Right kidney (tissue), 1 donor: ENCODE results near the gene CMTM1.

Experiments used
- DNase-seq: peaks from one replicate; pipeline ENCODE4 v3.0.0-alpha.2; 2016

CMTM1 gene

GRCh38 chr16:66538910-66539309, 27.3 kb upstream of the CMTM1 start:
- DNase-seq: no peak

GRCh38 chr16:66539623-66540469, 26.4 kb upstream of the CMTM1 start:
- peak; percentile 20 for DNase-seq

- no peak for DNase-seq
Observed at GRCh38 chr16:66541388-66542355, 24.6 kb upstream of the CMTM1 start.

- no peak for DNase-seq
Observed at GRCh38 chr16:66542396-66542795, 23.8 kb upstream of the CMTM1 start.

- no peak for DNase-seq
Observed at GRCh38 chr16:66543541-66543940, 22.7 kb upstream of the CMTM1 start.

- no peak for DNase-seq
Observed at GRCh38 chr16:66544016-66544757, 22.1 kb upstream of the CMTM1 start.

GRCh38 chr16:66547101-66547989, 18.9 kb upstream of the CMTM1 start:
- DNase-seq: no peak

GRCh38 chr16:66548068-66548467, 18.2 kb upstream of the CMTM1 start:
- no peak for DNase-seq

- DNase-seq: no peak
Observed at GRCh38 chr16:66548868-66549267, 17.4 kb upstream of the CMTM1 start.

- DNase-seq: peak; percentile 96
Observed at GRCh38 chr16:66549284-66550131, 16.7 kb upstream of the CMTM1 start, which contains the start of gene TK2. Gene TK2, minus strand, starts transcription at chr16:66550122. Its CDS starts 61 bp downstream, at chr16:66550061.

- peak; percentile 26 for DNase-seq
Observed at GRCh38 chr16:66551348-66551759, 14.9 kb upstream of the CMTM1 start.

- no peak for DNase-seq
Observed at GRCh38 chr16:66551788-66552285, 14.4 kb upstream of the CMTM1 start.

GRCh38 chr16:66552286-66553177, 13.7 kb upstream of the CMTM1 start, which contains the start of gene CKLF:
Gene CKLF, plus strand, starts transcription at chr16:66552576. Its CDS starts 140 bp downstream, at chr16:66552716.
- DNase-seq: peak; percentile 97

GRCh38 chr16:66553223-66553622, 13.0 kb upstream of the CMTM1 start:
- no peak for DNase-seq

GRCh38 chr16:66554021-66554420, 12.2 kb upstream of the CMTM1 start:
- DNase-seq: no peak

GRCh38 chr16:66554495-66554894, 11.7 kb upstream of the CMTM1 start:
- DNase-seq: no peak

GRCh38 chr16:66560107-66560506, 6.1 kb upstream of the CMTM1 start:
- DNase-seq: no peak

GRCh38 chr16:66561381-66562080, 4.7 kb upstream of the CMTM1 start:
- DNase-seq: no peak
